Jurkat, Clone E6-1 (cell line): Measurements from ENCODE around the gene ERGIC1.
A peak's percentile ranks its signal among the peaks of the same experiment; 100 is the strongest.

ENCODE experiments used
- DNase-seq: peaks from one replicate; pipeline ENCODE4 v3.0.0-alpha.2; 2011; ENCODE audit warnings: low read depth, low spot score
- H3K4me3 ChIP-seq: 2 replicates; pipeline ENCODE4 v1.5.1; 2011; ENCODE audit warnings: mild to moderate bottlenecking, low read length, control low read depth, moderate library complexity

The ERGIC1 gene

GRCh38 chr5:172871536-172871935 is 37.5 kb downstream of the ERGIC1 start:
- no peak overlapping the region for H3K4me3 ChIP-seq
- no peak for DNase-seq

- DNase-seq, result no peak
- H3K4me3 ChIP-seq, result no peak overlapping the region
Observed at GRCh38 chr5:172871982-172872381, 37.9 kb downstream of the ERGIC1 start.

DNA sequence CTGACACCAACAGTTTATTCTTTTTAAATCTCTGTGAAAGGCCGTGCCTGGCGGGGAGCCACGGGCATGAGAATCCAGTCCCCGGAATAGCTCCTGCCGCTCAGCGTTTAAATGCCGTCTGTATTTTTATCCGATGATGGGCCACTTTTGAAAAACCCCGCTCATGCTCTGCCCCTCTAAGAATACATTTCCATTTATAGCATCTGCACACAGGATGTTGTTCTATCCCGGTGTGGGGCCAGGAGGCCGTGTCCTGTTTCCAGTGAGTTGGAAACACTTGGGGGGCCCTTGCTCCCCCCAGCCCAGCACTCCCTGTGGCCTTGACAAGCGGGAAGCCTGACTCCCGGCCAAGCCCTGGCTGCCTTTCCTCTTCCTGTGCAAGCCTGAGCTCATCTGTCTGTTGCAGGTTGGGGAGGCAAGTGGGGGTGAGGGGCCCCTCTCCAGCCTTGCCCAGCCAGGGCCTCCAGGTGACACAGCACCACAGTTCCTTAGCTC is 39.0 kb downstream of the ERGIC1 start:
- no peak overlapping the region for H3K4me3 ChIP-seq
- DNase-seq, result no peak

DNA sequence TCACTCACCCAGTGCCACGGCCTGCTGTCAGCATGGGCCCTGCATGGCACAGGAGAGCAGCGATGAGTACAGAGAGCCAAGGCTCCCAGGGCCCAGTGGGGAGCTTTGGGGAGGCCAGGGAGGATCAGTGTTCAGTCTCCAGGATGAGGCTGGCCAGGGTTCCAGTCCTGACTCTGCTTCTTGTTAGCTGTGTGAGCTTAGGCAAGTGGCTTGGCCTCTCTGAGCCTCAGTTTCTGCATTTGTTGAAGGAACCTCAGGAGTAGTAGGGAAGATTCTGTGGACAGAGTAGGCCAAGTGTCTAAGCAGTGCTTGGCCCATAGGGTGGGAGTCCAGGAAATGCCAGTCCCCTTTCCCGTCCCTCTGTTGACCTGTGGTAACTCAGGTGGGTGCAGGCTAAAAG is 39.5 kb downstream of the ERGIC1 start:
- H3K4me3 ChIP-seq, result no peak overlapping the region
- no peak for DNase-seq

DNA sequence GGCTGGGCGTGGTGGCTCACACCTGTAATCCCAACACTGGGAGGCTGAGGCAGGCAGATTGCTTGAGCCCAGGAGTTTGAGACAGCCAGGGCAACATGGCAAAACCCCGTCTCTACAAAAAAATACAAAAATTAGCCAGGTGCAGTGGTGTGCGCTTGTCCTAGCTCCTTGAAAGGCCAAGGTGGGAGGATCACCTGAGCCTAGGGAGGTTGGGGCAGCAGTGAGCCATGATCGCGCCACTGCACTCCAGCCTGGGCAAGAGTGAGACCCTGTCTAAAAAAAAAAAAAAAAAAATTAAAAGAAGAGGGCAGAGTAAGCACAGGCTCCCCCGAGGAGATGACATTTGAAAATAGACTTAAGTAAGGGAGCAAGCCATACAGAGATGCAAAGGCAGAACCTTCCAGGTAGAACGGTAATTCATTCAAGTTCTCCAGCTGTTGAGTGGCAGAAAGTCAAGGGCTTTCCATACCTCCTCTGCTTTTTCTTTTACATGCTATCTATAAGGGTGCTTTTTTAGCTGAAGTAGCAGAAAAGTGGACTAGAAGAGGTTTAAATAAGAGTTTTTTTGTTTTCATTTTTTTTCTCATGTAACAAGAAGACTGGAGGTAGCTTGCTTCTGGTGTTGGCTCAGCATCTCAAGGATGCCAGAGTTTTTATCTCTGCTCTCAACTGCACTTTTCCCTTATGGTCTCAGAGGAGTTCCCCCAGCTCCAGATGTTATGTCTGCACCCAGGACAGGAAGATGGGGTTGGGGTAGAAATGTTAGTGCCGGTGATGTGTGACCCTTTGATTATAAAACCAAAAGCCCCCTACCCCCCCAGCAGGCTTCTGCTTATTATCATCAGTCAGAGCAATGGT is 40.8 kb downstream of the ERGIC1 start:
- no peak for DNase-seq
- H3K4me3 ChIP-seq, result no peak overlapping the region

DNA sequence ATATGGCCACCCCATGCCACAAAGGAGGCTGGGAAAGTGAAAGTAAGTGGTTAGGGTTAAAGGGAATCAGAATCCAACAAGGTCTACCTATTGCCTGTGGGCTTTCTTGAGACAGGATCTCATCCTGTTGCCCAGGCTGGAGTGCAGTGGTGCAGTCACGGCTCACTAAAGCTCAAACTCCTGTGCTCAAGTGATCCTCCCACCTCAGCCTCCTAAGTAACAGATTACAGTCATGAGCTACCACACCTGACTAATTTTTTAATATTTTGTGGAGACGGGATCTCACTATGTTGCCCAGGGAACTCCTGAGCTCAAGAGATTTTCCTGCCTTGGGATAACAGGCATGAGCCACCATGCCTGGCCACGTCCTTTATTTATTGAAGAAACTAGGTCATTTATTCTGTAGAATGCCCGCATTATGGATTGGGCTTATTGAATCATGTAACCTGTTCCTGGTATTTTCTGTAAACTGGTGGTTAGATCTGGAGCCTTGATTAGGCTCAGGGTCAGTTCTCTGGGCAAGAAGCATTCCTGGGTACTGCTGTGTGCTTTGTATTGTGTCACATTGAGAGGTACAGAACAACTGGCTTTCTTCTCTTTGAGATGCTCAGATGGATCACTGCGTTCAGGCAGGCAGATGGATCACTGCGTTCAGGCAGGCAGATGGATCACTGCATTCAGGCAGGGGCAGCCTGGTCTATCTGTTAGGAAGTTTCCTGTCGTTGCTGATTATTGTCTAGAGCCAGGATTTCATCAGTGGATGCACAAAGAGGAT is 41.6 kb downstream of the ERGIC1 start:
- no peak overlapping the region for H3K4me3 ChIP-seq
- peak; percentile 40 for DNase-seq

DNA sequence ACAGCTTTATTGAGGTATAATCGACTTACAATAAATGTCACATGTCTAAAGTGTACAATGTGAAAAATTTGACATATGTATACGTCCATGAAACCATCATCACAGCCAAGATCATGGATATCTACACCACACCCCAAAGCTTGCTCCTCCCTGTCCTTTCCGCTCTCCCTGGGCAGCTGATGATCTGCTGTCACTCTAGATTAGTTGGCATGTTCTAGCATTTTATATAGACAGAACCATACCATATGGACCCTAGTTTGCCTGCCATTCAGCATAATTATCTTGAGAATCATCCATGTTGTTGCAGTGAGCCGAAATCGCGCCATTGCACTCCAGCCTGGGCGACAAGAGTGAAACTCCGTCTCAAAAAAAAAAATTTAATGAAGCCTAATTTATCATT is 42.5 kb downstream of the ERGIC1 start:
- DNase-seq, result no peak
- H3K4me3 ChIP-seq, result no peak overlapping the region

- H3K4me3 ChIP-seq, result no peak overlapping the region
- no peak for DNase-seq
Observed at GRCh38 chr5:172877466-172878260, 43.6 kb downstream of the ERGIC1 start.

DNA sequence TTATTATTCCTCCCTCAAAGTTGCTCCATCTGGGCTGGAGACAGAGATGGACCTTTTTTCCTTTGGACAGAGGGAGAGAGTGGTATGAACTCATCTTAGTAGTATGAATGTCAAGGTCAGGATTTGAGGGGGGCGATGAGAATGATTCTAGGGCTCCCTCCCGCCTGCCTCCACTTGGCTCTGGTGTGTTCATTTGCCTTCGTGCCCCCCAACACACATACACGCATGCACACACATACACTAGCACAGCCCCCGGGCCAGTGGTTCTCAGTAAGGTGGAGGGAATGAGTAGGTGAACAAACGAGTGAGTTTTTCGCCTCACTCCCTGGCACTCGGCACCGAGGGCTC is 44.5 kb downstream of the ERGIC1 start:
- no peak for DNase-seq
- H3K4me3 ChIP-seq, result no peak overlapping the region

DNA sequence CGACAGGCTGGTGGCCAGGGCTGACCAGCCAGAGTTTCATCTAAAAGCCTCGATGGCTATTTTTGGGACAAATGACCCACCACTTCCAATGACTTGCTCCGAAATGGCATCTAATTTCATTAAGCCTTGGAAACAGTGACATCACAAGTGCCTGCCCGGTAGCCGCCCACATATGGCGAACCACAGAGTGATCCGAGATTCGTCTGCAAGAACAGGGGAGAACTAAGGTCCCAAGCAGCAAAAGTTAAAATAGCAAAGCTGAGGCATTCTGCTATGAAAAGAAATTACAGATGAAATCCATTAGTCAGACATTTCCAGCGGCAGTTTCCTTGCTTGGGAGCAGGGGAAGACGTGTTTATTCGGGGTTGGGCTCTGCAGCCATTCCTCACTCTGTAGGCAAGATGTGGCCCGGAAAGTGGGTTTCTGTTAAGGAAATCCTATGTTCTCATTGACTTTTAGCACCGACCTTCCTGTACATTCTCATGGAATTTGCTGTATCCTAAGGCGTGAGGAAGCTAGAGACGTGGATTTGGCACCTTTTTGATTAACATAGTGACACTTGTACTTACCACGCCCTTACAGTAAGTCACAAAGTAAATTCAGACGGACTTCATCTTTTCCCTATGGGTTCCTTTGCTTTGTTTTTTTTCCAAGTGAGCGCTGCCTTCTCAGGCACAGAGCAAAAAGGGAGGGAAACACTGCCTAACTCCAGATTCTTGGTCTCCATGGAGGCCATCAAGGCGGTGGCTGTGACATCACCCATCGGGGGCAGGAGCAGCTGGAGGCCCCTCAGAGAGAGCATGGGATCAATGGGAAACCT is 45.1 kb downstream of the ERGIC1 start:
- DNase-seq, result no peak
- no peak overlapping the region for H3K4me3 ChIP-seq

GRCh38 chr5:172881691-172882370 is 47.8 kb downstream of the ERGIC1 start:
- H3K4me3 ChIP-seq, result no peak overlapping the region
- no peak for DNase-seq

DNA sequence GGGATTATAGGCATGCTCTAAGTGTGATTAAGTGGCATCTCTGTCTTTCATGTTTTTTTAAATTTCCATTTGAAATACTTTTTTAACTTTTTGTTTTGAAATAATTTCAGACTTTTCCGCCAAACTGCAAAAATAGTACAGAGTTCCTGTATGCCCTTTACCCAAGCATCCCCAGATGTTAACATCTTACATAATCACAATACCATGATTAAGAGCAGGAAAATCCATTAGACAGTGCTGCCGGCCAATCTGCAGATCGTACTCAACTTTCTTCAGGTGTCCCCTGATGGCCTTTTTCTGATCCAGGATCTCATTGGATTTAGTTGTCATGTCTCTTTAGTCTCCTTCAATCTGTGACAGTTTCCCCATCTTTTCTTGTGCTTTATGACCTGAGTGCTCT is 49.0 kb downstream of the ERGIC1 start:
- no peak for DNase-seq

DNA sequence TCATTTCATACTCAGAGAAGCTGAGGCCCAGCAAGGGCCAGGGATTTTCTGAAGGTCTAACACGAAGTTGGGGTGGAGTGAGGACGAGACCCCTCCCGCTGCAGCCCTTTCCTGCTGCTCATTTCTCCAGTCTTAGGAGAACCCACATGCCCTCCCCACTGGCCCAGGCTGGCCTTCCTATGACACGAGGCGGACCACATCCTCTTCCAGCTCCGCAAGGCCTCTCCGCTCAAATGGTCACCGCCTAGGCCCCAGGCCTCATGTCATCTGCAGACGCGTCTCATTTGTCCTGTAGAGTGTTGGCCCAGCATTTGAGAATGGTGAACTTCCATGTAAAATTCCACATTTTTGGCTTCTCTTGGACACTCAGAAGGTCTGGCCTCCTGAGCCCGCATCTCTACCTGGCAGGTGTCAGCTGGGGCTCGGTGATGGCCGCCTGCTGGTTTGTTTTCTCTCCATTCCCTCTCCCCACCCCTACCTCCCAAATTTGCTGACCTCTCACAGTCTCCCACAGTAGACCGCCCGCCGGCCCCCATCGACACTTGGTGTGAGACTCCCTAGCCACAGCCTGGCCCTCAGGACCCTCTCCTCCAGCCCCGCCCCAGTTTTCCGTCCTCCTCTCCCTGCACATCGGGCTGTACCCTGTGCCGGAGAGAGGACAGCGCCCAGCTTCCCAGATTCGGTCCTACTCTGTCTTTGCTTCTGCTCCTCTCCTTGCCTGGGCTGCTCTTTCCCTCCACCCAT is 51.7 kb downstream of the ERGIC1 start:
- no peak for DNase-seq

More for the DNA sequence above, 49.0 kb downstream of the ERGIC1 start:
- H3K4me3 ChIP-seq, result no peak overlapping the region

DNA sequence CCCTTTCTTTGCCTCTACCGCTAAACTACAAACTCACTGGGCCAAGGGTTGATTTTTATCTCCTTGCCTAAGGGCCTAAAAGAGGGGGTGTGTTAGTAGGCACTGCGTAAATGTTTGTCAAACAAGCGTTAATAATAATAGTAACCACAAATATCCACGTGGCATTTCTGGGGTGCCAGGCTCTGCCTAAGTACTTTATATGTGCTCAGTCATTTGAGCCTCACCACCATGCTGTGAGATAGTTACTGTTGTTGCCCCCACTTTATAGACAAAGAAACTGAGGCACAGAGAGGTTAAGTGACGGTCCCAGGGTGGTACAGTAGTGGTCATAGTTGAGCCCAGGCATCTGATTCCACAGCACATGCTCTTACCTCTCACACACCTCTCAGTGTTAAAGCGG is 52.4 kb downstream of the ERGIC1 start:
- H3K4me3 ChIP-seq, result no peak overlapping the region
- DNase-seq, result no peak

More for the DNA sequence above, 51.7 kb downstream of the ERGIC1 start:
- no peak overlapping the region for H3K4me3 ChIP-seq

GRCh38 chr5:172886974-172887501 is 53.0 kb downstream of the ERGIC1 start:
- no peak overlapping the region for H3K4me3 ChIP-seq
- no peak for DNase-seq

- no peak for DNase-seq
- H3K4me3 ChIP-seq, result no peak overlapping the region
Observed at GRCh38 chr5:172887692-172888091, 53.6 kb downstream of the ERGIC1 start.

DNA sequence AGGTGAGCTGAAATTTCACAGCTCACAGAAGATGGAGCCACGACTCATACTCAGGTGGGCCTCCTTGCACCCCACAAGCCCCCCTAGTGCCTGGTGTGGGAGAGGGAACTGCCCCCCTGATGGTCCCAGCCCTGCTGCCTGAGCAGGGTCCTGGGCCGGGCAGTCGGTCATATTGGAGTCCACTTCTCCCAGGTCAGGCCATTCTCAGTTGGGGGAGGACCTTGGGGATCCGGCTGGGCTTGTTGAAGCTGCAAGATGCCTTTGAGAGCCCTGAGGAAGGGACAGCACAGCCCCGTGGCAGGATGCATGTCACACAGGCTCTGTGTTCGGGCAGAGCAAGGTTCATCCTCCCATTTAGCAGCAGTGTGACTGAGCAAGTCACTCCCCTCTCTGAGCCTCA is 56.6 kb downstream of the ERGIC1 start:
- no peak for DNase-seq

More for the DNA sequence above, 56.6 kb downstream of the ERGIC1 start:
- H3K4me3 ChIP-seq, result no peak overlapping the region
